H9 (cell line): ENCODE results near the gene WNT8B. TPM values are rescaled to one million over a fixed set of nuclear protein-coding genes. Genes with fewer than 3 reads are reported as not detected.

Experiments
- DNase-seq: peaks from one replicate; pipeline ENCODE4 v3.0.0-alpha.2; 2017
- H2AFZ ChIP-seq: one replicate; pipeline ENCODE4 v1.6.1; 2013; ENCODE audit warnings: mild to moderate bottlenecking, low read length, control low read depth, moderate library complexity
- H2AK5ac ChIP-seq: 2 replicates; pipeline ENCODE4 v1.6.1; 2013; ENCODE audit warnings: low read length, control low read depth, mixed read lengths; ENCODE audit not compliant: insufficient read length
- H2BK120ac ChIP-seq: one replicate; pipeline ENCODE4 v1.6.1; 2013; ENCODE audit warnings: low read depth, mild to moderate bottlenecking, low read length, control low read depth, inconsistent platforms; ENCODE audit not compliant: poor library complexity, severe bottlenecking
- H2BK12ac ChIP-seq: 2 replicates; pipeline ENCODE4 v1.6.1; 2013; ENCODE audit warnings: low read length, control low read depth, mixed read lengths, low read depth; ENCODE audit not compliant: insufficient read length
- H2BK15ac ChIP-seq: 2 replicates; pipeline ENCODE4 v1.6.1; 2013; ENCODE audit warnings: low read depth, low read length, control low read depth
- H2BK20ac ChIP-seq: one replicate; pipeline ENCODE4 v1.6.1; 2013; ENCODE audit warnings: low read depth, mild to moderate bottlenecking, low read length, control low read depth, inconsistent platforms; ENCODE audit not compliant: poor library complexity, severe bottlenecking
- H2BK5ac ChIP-seq: 2 replicates; pipeline ENCODE4 v1.6.1; 2013; ENCODE audit warnings: low read length, control low read depth, mixed read lengths; ENCODE audit not compliant: insufficient read length
- H3K14ac ChIP-seq: 2 replicates; pipeline ENCODE4 v1.6.1; 2013; ENCODE audit warnings: low read length, control low read depth; ENCODE audit not compliant: insufficient read depth
- H3K18ac ChIP-seq: 2 replicates; pipeline ENCODE4 v1.6.1; 2013; ENCODE audit warnings: low read depth, mild to moderate bottlenecking, mixed read lengths, low read length, control low read depth; ENCODE audit not compliant: insufficient read length
- H3K23ac ChIP-seq: 2 replicates; pipeline ENCODE4 v1.6.1; 2013; ENCODE audit warnings: low read length, control low read depth, mixed read lengths, low read depth; ENCODE audit not compliant: insufficient read length
- H3K23me2 ChIP-seq: 2 replicates; pipeline ENCODE4 v1.6.1; 2013; ENCODE audit warnings: low read depth, mild to moderate bottlenecking, mixed read lengths, low read length, control low read depth; ENCODE audit not compliant: insufficient read length, poor library complexity, severe bottlenecking
- H3K27ac ChIP-seq: 2 replicates; pipeline ENCODE4 v1.5.1; 2013; ENCODE audit warnings: low read length, control low read depth, mixed read lengths, low read depth; ENCODE audit not compliant: insufficient read length
- H3K27me3 ChIP-seq: 2 replicates; pipeline ENCODE4 v1.6.1; 2013; ENCODE audit warnings: low read length, control low read depth, inconsistent platforms; ENCODE audit not compliant: insufficient read depth
- H3K4ac ChIP-seq: 2 replicates; pipeline ENCODE4 v1.6.1; 2013; ENCODE audit warnings: low read depth, mild to moderate bottlenecking, control low read depth, inconsistent platforms, low read length, moderate library complexity
- H3K4me1 ChIP-seq: 2 replicates; pipeline ENCODE4 v1.6.1; 2013; ENCODE audit warnings: low read length, control low read depth, inconsistent platforms; ENCODE audit not compliant: insufficient read depth
- H3K4me2 ChIP-seq: 2 replicates; pipeline ENCODE4 v1.6.1; 2013; ENCODE audit warnings: low read length, control low read depth, mixed read lengths; ENCODE audit not compliant: insufficient read length, insufficient read depth
- H3K56ac ChIP-seq: 2 replicates; pipeline ENCODE4 v1.6.1; 2013; ENCODE audit warnings: low read depth, mild to moderate bottlenecking, mixed read lengths, low read length, control low read depth; ENCODE audit not compliant: insufficient read length
- H3K79me1 ChIP-seq: 2 replicates; pipeline ENCODE4 v1.6.1; 2013; ENCODE audit warnings: low read depth, mild to moderate bottlenecking, moderate library complexity, low read length, control low read depth, inconsistent platforms; ENCODE audit not compliant: insufficient read depth, poor library complexity, severe bottlenecking
- H3K79me2 ChIP-seq: 2 replicates; pipeline ENCODE4 v1.6.1; 2013; ENCODE audit warnings: low read length, control low read depth, inconsistent platforms; ENCODE audit not compliant: insufficient read depth
- H3K9ac ChIP-seq: 2 replicates; pipeline ENCODE4 v1.6.1; 2013; ENCODE audit warnings: low read length, control low read depth, mixed read lengths; ENCODE audit not compliant: insufficient read length; ENCODE audit errors: extremely low read depth
- H3K9me3 ChIP-seq: one replicate; pipeline ENCODE4 v1.6.1; 2013; ENCODE audit warnings: low read depth, low read length, inconsistent platforms; ENCODE audit not compliant: control insufficient read depth
- H3T11ph ChIP-seq: one replicate; pipeline ENCODE4 v1.6.1; 2013; ENCODE audit warnings: mild to moderate bottlenecking, low read length, control low read depth, inconsistent platforms
- H4K20me1 ChIP-seq: one replicate; pipeline ENCODE4 v1.6.1; 2013; ENCODE audit not compliant: control insufficient read depth, insufficient read length, insufficient read depth
- H4K5ac ChIP-seq: 2 replicates; pipeline ENCODE4 v1.6.1; 2013; ENCODE audit warnings: low read depth, mild to moderate bottlenecking, mixed read lengths, low read length, control low read depth; ENCODE audit not compliant: insufficient read length
- H4K8ac ChIP-seq: replicated peaks from 2 replicates; pipeline ENCODE4 v1.6.1; 2013; ENCODE audit warnings: low read length, control low read depth, mixed read lengths, low read depth; ENCODE audit not compliant: insufficient read length
- H4K91ac ChIP-seq: 2 replicates; pipeline ENCODE4 v1.6.1; 2013; ENCODE audit warnings: low read depth, mild to moderate bottlenecking, moderate library complexity, mixed read lengths, low read length, control low read depth; ENCODE audit not compliant: insufficient read length
- H3K27ac Mint-ChIP-seq, 3 experiments: 2 replicates in 2 of 3; 3 replicates in 1 of 3; pipeline ENCODE4 v1.8.0; 2020 to 2021; ENCODE audit warnings: mixed read lengths in 3 of 3, mild to moderate bottlenecking in 1 of 3, moderate library complexity in 1 of 3
- H3K27me3 Mint-ChIP-seq: 2 replicates; pipeline ENCODE4 v1.8.0; 2021; ENCODE audit warnings: low read depth, mild to moderate bottlenecking, moderate library complexity, mixed read lengths
- H3K36me3 Mint-ChIP-seq, 3 experiments: 2 replicates in 2 of 3; 3 replicates in 1 of 3; pipeline ENCODE4 v1.8.0; 2020 to 2021; ENCODE audit warnings: low read depth in 3 of 3, mixed read lengths in 3 of 3; ENCODE audit not compliant: insufficient read depth in 1 of 3
- H3K4me1 Mint-ChIP-seq, 2 experiments: 2 replicates each; pipeline ENCODE4 v1.8.0; 2020; ENCODE audit warnings: mixed read lengths in 2 of 2
- H3K4me3 Mint-ChIP-seq, 2 experiments: 2 replicates in 1 of 2; 3 replicates in 1 of 2; pipeline ENCODE4 v1.8.0; 2020 to 2021; ENCODE audit warnings: mild to moderate bottlenecking in 2 of 2, mixed read lengths in 2 of 2, moderate library complexity in 1 of 2
- H3K9me3 Mint-ChIP-seq, 2 experiments: 2 replicates in 1 of 2; 3 replicates in 1 of 2; pipeline ENCODE4 v1.8.0; 2020; ENCODE audit warnings: mild to moderate bottlenecking in 2 of 2, mixed read lengths in 2 of 2, moderate library complexity in 1 of 2
- WGBS: extraction: QIAGEN DNeasy Blood & Tissue Kit; methylation state at CpG from one replicate; pipeline ENCODE4 v1.1.7; 2013; ENCODE audit warnings: missing lambda C conversion rate, low lambda C conversion rate, mixed read lengths; ENCODE audit not compliant: insufficient read length; ENCODE audit errors: extremely low coverage; 5-methylcytosine and 5-hydroxymethylcytosine counted together
- total RNA-seq: library from RNA; stranded (reverse); gene quantifications from 2 replicates; pipeline ENCODE4 v1.2.1, GENCODE V29; 2021
- TF ChIP-seq, protein P1 (sequence below): fragments of 200-600 bp; sonication (generic); conservative IDR thresholded peaks from 3 replicates; pipeline ENCODE4 v1.8.0; 2021; ENCODE audit warnings: antibody characterized with exemption, mild to moderate bottlenecking

WNT8B gene
- total RNA-seq, 1 experiment from 2014 or later = not detected

DNA sequence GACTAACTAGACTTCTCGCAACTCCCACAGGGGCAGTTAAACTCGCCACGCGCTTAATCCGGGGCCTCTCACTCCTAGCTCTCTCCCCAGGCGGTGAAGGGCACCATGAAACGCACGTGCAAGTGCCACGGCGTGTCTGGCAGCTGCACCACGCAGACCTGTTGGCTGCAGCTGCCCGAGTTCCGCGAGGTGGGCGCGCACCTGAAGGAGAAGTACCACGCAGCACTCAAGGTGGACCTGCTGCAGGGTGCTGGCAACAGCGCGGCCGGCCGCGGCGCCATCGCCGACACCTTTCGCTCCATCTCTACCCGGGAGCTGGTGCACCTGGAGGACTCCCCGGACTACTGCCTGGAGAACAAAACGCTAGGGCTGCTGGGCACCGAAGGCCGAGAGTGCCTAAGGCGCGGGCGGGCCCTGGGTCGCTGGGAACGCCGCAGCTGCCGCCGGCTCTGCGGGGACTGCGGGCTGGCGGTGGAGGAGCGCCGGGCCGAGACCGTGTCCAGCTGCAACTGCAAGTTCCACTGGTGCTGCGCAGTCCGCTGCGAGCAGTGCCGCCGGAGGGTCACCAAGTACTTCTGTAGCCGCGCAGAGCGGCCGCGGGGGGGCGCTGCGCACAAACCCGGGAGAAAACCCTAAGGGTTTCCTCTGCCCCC, 19.5 kb downstream of the WNT8B start:
- no peak overlapping the region for H4K8ac ChIP-seq
- H3K27ac ChIP-seq = no peak overlapping the region
- peaks cover 7% of the 10 kb centered on the region for H3K4me1 ChIP-seq
- H3K18ac ChIP-seq = no peak overlapping the region
- no peak overlapping the region for H2AFZ ChIP-seq
- H3K27ac Mint-ChIP-seq = no peak overlapping the region
- no peak overlapping the region for H2AK5ac ChIP-seq
- no peaks in the 10 kb centered on the region for H3K79me2 ChIP-seq
- no peak overlapping the region for H4K91ac ChIP-seq
- peaks cover 58% of the 10 kb centered on the region for H3K27me3 ChIP-seq
- no peak overlapping the region for H3K9ac ChIP-seq
- H3K23ac ChIP-seq = no peak overlapping the region
- no peaks in the 10 kb centered on the region for H3K79me1 ChIP-seq
- H2BK5ac ChIP-seq = no peak overlapping the region
- H2BK12ac ChIP-seq = no peak overlapping the region
- peaks cover 8% of the 10 kb centered on the region for H3K23me2 ChIP-seq
- peaks cover 2 to 4% (median 3%) of the 10 kb centered on the region in 3 experiments; a peak in 3 of 7 replicates for H3K36me3 Mint-ChIP-seq
- H2BK20ac ChIP-seq = no peak overlapping the region
- peaks cover 49 to 52% of the 10 kb centered on the region in 2 experiments for H3K4me1 Mint-ChIP-seq
- H2BK15ac ChIP-seq = no peak overlapping the region
- no peak overlapping the region for H3T11ph ChIP-seq
- H3K27me3 Mint-ChIP-seq = peaks cover 96% of the 10 kb centered on the region
- no CpG with 5 or more reads among the region's 59 CpGs for WGBS
- H3K56ac ChIP-seq = no peak overlapping the region
- H4K5ac ChIP-seq = no peak overlapping the region
- H3K9me3 Mint-ChIP-seq = 0 out of 5 replicates have a peak, but pooled peaks cover 0 to 3% of the 10 kb centered on the region in 2 experiments
- no peak overlapping the region for H2BK120ac ChIP-seq
- TF ChIP-seq, protein P1, sequence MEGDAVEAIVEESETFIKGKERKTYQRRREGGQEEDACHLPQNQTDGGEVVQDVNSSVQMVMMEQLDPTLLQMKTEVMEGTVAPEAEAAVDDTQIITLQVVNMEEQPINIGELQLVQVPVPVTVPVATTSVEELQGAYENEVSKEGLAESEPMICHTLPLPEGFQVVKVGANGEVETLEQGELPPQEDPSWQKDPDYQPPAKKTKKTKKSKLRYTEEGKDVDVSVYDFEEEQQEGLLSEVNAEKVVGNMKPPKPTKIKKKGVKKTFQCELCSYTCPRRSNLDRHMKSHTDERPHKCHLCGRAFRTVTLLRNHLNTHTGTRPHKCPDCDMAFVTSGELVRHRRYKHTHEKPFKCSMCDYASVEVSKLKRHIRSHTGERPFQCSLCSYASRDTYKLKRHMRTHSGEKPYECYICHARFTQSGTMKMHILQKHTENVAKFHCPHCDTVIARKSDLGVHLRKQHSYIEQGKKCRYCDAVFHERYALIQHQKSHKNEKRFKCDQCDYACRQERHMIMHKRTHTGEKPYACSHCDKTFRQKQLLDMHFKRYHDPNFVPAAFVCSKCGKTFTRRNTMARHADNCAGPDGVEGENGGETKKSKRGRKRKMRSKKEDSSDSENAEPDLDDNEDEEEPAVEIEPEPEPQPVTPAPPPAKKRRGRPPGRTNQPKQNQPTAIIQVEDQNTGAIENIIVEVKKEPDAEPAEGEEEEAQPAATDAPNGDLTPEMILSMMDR = peak; percentile 99
- no peaks in the 10 kb centered on the region for H4K20me1 ChIP-seq
- peak; percentile 88 for DNase-seq
- H3K4me2 ChIP-seq = peak overlapping the region; percentile 67
- no peak overlapping the region for H3K4ac ChIP-seq
- peak overlapping the region; percentile 57 to 80 for H3K4me3 Mint-ChIP-seq
- no peaks in the 10 kb centered on the region for H3K9me3 ChIP-seq
- peak overlapping the region; percentile 18; the same call in 1 of the 2 replicates for H3K14ac ChIP-seq
